ENCODE data around the gene ANKRD36C.
"Not testable (repeated sequence)": the region's sequence is repeated elsewhere in the genome, so short reads cannot be mapped to it uniquely, and the experiment has no call there.

ANKRD36C gene

DNA sequence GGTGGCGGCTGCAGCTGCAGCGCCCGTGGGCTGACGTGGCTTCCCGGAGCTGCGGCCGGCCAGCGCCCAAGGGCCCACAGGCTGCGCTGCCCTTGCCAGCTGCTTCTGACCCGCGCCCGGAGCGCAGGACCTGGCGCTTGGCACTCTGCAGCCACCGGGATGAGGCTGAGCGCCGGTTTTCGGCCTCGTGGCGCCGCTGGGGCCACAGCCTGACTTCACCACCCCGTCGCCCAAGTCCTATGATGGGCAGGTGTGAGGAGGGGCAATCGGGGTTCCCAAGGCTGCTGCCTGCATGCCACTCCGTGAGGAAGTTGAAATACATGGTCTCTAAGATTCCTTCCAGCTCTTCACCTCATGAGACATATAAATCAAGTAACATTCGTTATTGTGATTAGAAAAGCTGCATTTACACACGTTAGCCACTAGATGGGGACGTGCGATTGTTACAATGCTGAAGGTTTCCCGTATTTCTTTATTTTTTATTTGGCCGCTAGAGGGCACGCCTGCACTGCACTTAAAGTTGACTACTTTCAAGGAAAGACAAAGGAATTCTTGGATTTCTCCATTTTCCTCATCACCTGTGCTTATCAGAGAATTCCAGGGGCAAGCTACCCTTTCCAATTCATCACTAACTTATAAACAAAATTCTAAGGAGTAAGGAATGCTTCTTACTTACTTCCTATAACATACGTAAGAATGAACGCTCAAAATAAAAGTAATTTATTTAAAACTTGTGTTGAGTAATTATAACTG is 1.1 kb upstream of the ANKRD36C start:
- H3K9ac ChIP-seq (ENCODE audit: low read depth, low read length): peak overlapping the region; percentile 56; the same call in 1 of the 2 replicates
- peak overlapping the region; percentile 79 for H3K4me3 ChIP-seq (ENCODE audit: low read depth, low read length)
- H3K27ac ChIP-seq (ENCODE audit: low read depth, low read length); H3K27me3 ChIP-seq (ENCODE audit: control insufficient read depth, insufficient read depth, low read length); H3K9me3 ChIP-seq (ENCODE audit: control insufficient read depth, insufficient read depth, low read length); H3K36me3 ChIP-seq (ENCODE audit: control insufficient read depth, insufficient read depth, low read length); H3K4me1 ChIP-seq (ENCODE audit: control insufficient read depth, insufficient read depth, low read length): not testable (repeated sequence)

DNA sequence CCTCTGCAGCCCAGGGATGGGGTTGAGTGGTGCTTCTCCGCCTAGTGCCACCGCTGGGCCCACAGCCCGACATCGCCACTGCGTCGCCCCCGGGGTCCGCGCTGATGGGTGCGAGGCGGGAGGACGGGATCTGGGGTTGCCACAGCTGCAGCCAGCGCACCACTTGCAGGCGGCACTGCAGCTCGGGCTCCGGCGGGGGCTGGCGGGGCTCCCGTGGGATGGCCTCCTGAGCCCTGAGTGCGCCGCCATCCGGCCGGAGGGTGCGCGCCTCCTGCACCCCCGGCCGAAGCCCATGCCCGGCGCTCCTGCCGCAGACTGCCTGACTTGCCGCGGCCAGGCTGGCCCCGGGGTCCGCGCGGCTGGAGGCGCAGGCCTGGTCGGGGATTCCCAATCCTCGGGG is 478 bp upstream of the ANKRD36C start:
- not testable (repeated sequence) for H3K4me1 ChIP-seq (ENCODE audit: control insufficient read depth, insufficient read depth, low read length); H3K27ac ChIP-seq (ENCODE audit: low read depth, low read length); H3K9me3 ChIP-seq (ENCODE audit: control insufficient read depth, insufficient read depth, low read length); H3K9ac ChIP-seq (ENCODE audit: low read depth, low read length); H3K27me3 ChIP-seq (ENCODE audit: control insufficient read depth, insufficient read depth, low read length); H3K36me3 ChIP-seq (ENCODE audit: control insufficient read depth, insufficient read depth, low read length)
- peak overlapping the region; percentile 79 for H3K4me3 ChIP-seq (ENCODE audit: low read depth, low read length)

DNA sequence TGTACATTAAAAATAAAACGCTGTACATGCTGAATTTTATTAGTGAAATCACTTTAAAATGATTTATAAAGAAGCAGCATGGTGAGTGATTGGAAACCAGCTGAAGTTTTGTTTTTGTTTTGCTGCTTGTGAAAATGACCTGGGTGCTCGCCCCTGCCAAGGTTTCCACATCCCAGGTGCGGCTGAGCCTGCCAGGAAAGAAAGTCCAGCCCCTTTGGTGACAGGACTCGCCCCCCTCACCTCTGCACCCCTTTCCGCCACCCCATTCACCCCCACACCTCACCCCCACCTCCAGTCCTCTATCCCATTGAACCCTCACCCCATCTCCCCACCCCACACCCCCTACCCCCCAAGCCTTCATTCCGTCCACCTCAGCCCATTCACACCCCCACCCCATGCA is 740 bp downstream of the ANKRD36C start:
- H3K4me3 ChIP-seq (ENCODE audit: low read depth, low read length); H3K9ac ChIP-seq (ENCODE audit: low read depth, low read length); H3K27me3 ChIP-seq (ENCODE audit: control insufficient read depth, insufficient read depth, low read length); H3K4me1 ChIP-seq (ENCODE audit: control insufficient read depth, insufficient read depth, low read length); H3K27ac ChIP-seq (ENCODE audit: low read depth, low read length); H3K9me3 ChIP-seq (ENCODE audit: control insufficient read depth, insufficient read depth, low read length); H3K36me3 ChIP-seq (ENCODE audit: control insufficient read depth, insufficient read depth, low read length): not testable (repeated sequence)

DNA sequence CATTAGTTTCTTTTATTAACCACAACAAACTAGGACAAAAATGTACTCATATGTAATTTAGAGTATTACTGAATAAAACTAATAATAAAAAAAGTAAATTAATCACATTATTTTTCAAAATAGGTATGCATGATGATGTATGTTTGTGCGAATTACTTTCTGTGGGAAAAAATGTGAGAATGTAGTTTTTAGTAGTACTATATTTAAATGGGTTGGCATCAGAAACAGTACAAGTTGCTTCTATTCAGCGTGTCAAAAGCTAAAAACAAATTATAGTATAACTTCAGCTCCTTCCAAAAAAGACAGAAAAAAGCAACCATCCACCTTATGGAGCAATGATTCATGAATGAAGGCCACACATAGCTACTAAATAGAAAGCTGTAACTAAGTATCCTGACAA is 40.0 kb downstream of the ANKRD36C start:
- H3K4me1 ChIP-seq (ENCODE audit: control insufficient read depth, insufficient read depth, low read length); H3K4me3 ChIP-seq (ENCODE audit: low read depth, low read length); H3K27me3 ChIP-seq (ENCODE audit: control insufficient read depth, insufficient read depth, low read length); H3K36me3 ChIP-seq (ENCODE audit: control insufficient read depth, insufficient read depth, low read length); H3K9ac ChIP-seq (ENCODE audit: low read depth, low read length); H3K27ac ChIP-seq (ENCODE audit: low read depth, low read length): not testable (repeated sequence)
- H3K9me3 ChIP-seq (ENCODE audit: control insufficient read depth, insufficient read depth, low read length): peaks cover 13% of the 10 kb centered on the region; the same call in 1 of the 2 replicates

DNA sequence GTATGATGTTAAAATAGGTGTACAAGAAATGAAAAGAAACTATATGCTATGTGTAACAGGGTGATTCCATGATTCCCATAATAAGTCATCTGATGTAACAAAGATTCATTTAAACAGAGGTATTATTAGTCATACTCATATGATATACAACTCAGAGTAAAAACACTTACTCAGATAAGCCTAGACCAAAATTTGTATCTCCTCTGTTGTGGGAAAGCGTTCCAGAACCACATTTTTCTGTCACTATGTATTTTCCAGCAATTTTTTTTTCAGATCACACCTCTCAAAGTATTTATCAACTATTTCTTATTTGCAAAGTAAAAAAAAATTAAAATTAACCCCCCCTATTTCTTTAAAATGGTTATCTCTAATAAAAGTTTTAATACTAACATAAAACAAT is 43.6 kb downstream of the ANKRD36C start:
- not testable (repeated sequence) for H3K27ac ChIP-seq (ENCODE audit: low read depth, low read length); H3K27me3 ChIP-seq (ENCODE audit: control insufficient read depth, insufficient read depth, low read length); H3K36me3 ChIP-seq (ENCODE audit: control insufficient read depth, insufficient read depth, low read length); H3K4me3 ChIP-seq (ENCODE audit: low read depth, low read length); H3K4me1 ChIP-seq (ENCODE audit: control insufficient read depth, insufficient read depth, low read length); H3K9ac ChIP-seq (ENCODE audit: low read depth, low read length)
- peaks cover 10% of the 10 kb centered on the region; the same call in 1 of the 2 replicates for H3K9me3 ChIP-seq (ENCODE audit: control insufficient read depth, insufficient read depth, low read length)

DNA sequence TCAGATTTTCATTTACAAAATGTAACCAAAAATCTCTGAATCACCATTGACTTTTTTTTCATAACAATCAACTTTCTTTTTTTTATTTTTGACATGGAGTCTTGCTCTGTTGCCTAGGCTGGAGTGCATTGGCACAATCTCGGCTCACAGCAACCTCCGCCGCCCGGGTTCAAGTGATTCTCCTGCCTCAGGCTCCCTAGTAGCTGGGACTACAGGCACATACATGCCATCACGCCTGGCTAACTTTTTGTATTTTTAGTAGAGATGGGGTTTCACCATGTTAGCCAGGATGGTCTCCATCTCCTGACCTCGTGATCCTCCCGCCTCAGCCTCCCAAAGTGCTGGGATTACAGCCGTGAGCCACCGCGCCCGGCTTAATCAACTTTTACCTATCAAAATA is 51.7 kb downstream of the ANKRD36C start:
- H3K4me3 ChIP-seq (ENCODE audit: low read depth, low read length); H3K4me1 ChIP-seq (ENCODE audit: control insufficient read depth, insufficient read depth, low read length); H3K27me3 ChIP-seq (ENCODE audit: control insufficient read depth, insufficient read depth, low read length); H3K9me3 ChIP-seq (ENCODE audit: control insufficient read depth, insufficient read depth, low read length); H3K36me3 ChIP-seq (ENCODE audit: control insufficient read depth, insufficient read depth, low read length); H3K27ac ChIP-seq (ENCODE audit: low read depth, low read length); H3K9ac ChIP-seq (ENCODE audit: low read depth, low read length): not testable (repeated sequence)

DNA sequence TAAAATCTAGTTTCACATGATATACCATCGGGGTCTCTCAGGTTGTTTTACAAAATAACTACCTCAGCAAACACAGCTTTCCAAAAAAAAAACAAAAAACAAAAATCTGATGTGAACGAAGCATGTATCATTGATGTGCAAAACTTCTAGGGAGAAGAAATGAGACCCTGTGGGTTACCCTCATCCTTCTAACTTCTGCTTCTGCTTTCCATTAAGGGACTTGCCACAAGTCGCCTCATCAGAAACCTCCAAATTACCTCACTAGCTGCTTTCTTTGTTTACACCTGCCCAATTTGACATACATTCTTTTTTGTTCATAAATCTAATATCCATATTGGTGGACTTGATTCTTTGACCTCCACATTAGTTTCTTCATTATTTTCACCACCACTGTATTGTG is 60.9 kb downstream of the ANKRD36C start:
- H3K9me3 ChIP-seq (ENCODE audit: control insufficient read depth, insufficient read depth, low read length); H3K27ac ChIP-seq (ENCODE audit: low read depth, low read length); H3K27me3 ChIP-seq (ENCODE audit: control insufficient read depth, insufficient read depth, low read length); H3K4me1 ChIP-seq (ENCODE audit: control insufficient read depth, insufficient read depth, low read length); H3K4me3 ChIP-seq (ENCODE audit: low read depth, low read length); H3K9ac ChIP-seq (ENCODE audit: low read depth, low read length); H3K36me3 ChIP-seq (ENCODE audit: control insufficient read depth, insufficient read depth, low read length): not testable (repeated sequence)

DNA sequence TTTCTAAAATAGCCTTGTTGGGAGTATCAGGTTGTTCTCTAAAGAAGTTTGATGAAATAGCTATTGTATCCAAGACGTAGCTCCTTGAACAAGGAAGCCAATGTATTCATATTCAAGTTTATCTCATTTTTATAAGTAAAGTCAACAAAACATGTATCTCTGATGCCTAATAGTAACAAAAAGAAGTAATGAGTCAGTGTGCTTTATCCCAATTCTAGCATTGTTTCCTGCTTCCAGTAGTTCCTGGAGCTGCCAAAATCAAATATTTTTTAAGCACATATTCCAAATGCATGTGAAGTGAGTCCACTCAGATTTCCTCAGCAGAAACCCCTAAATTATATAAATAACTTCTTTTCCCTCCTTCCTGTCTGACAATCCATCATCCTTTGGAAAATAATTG is 74.6 kb downstream of the ANKRD36C start:
- H3K27me3 ChIP-seq (ENCODE audit: control insufficient read depth, insufficient read depth, low read length); H3K9ac ChIP-seq (ENCODE audit: low read depth, low read length); H3K9me3 ChIP-seq (ENCODE audit: control insufficient read depth, insufficient read depth, low read length); H3K4me1 ChIP-seq (ENCODE audit: control insufficient read depth, insufficient read depth, low read length); H3K36me3 ChIP-seq (ENCODE audit: control insufficient read depth, insufficient read depth, low read length); H3K27ac ChIP-seq (ENCODE audit: low read depth, low read length); H3K4me3 ChIP-seq (ENCODE audit: low read depth, low read length): not testable (repeated sequence)

DNA sequence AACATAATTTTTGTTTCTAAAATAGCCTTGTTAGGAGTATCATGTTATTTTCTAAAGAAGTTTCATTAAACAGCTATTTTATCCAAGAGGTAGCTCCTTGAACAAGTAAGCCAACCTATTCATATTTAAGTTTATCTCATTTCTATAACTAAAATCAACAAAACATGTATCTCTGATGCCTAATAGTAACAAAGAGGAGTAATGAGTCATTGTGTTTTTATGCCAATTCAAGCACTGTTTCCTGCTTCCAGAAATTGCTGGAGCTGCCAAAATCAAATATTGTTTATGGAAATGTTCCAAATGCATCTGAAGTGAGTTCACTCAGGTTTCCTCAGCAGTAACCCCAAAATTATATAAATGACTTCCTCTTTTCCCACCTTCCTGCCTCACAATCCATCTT is 76.5 kb downstream of the ANKRD36C start:
- not testable (repeated sequence) for H3K9ac ChIP-seq (ENCODE audit: low read depth, low read length); H3K4me3 ChIP-seq (ENCODE audit: low read depth, low read length); H3K27me3 ChIP-seq (ENCODE audit: control insufficient read depth, insufficient read depth, low read length); H3K9me3 ChIP-seq (ENCODE audit: control insufficient read depth, insufficient read depth, low read length); H3K4me1 ChIP-seq (ENCODE audit: control insufficient read depth, insufficient read depth, low read length); H3K36me3 ChIP-seq (ENCODE audit: control insufficient read depth, insufficient read depth, low read length); H3K27ac ChIP-seq (ENCODE audit: low read depth, low read length)

DNA sequence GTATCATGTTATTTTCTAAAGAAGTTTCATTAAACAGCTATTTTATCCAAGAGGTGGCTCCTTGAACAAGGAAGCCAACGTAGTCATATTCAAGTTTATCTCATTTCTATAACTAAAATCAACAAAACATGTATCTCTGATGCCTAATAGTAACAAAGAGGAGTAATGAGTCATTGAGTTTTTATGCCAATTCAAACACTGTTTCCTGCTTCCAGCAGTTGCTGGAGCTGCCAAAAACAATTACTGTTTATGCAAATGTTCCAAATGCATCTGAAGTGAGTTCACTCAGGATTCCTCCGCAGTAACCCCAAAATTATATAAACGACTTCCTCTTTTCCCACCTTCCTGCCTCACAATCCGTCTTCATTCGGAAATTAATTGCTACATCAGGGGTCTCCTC is 80.2 kb downstream of the ANKRD36C start:
- H3K27me3 ChIP-seq (ENCODE audit: control insufficient read depth, insufficient read depth, low read length); H3K36me3 ChIP-seq (ENCODE audit: control insufficient read depth, insufficient read depth, low read length); H3K4me3 ChIP-seq (ENCODE audit: low read depth, low read length); H3K27ac ChIP-seq (ENCODE audit: low read depth, low read length); H3K9me3 ChIP-seq (ENCODE audit: control insufficient read depth, insufficient read depth, low read length); H3K9ac ChIP-seq (ENCODE audit: low read depth, low read length); H3K4me1 ChIP-seq (ENCODE audit: control insufficient read depth, insufficient read depth, low read length): not testable (repeated sequence)

DNA sequence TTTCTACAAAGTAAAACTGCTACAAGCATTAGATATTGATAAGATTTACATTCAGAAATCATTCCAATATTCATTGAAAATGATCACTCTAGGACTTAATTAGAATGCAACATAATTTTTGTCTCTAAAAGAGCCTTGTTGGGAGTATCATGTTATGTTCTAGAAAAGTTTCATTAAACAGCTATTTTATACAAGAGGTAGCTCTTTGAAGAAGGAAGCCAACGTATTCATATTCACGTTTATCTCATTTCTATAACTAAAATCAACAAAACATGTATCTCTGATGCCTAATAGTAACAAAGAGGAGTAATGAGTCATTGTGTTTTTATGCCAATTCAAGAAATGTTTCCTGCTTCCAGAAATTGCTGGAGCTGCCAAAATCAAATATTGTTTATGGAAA is 97.2 kb downstream of the ANKRD36C start:
- not testable (repeated sequence) for H3K9ac ChIP-seq (ENCODE audit: low read depth, low read length); H3K36me3 ChIP-seq (ENCODE audit: control insufficient read depth, insufficient read depth, low read length); H3K27me3 ChIP-seq (ENCODE audit: control insufficient read depth, insufficient read depth, low read length); H3K27ac ChIP-seq (ENCODE audit: low read depth, low read length); H3K9me3 ChIP-seq (ENCODE audit: control insufficient read depth, insufficient read depth, low read length); H3K4me3 ChIP-seq (ENCODE audit: low read depth, low read length); H3K4me1 ChIP-seq (ENCODE audit: control insufficient read depth, insufficient read depth, low read length)

DNA sequence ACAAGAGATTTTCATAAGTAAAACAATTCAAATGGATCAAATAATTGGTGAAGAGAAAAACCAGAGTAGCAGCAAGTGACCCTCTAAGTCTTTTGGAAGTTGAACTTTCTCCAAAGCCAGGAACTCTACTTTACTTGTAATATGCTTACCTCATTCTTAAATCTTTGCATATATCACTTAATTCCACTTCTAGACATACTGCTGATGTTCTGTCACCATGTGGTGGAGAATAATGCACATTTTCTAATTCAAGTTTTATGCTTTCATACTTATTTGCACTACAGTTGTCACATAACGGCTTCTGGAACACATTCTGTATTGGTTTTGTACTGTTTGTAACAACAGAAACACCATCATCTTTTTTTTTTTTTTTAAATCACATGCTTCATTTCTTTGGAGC is 123.7 kb downstream of the ANKRD36C start:
- not testable (repeated sequence) for H3K27me3 ChIP-seq (ENCODE audit: control insufficient read depth, insufficient read depth, low read length); H3K9me3 ChIP-seq (ENCODE audit: control insufficient read depth, insufficient read depth, low read length); H3K9ac ChIP-seq (ENCODE audit: low read depth, low read length); H3K4me3 ChIP-seq (ENCODE audit: low read depth, low read length); H3K27ac ChIP-seq (ENCODE audit: low read depth, low read length); H3K36me3 ChIP-seq (ENCODE audit: control insufficient read depth, insufficient read depth, low read length); H3K4me1 ChIP-seq (ENCODE audit: control insufficient read depth, insufficient read depth, low read length)

Measured in HUES48 (cell line).